ENCODE data around the gene NDFIP2.
A peak's percentile ranks its signal among the peaks of the same experiment; 100 is the strongest.

The NDFIP2 gene

GRCh38 chr13:79468402-79468801 is 12.6 kb upstream of the NDFIP2 start:
- TF ChIP-seq CTCF (IDR thresholded peaks at IDR 0.05; ENCODE audit: insufficient read depth, low read depth, low read length, missing control alignments) = no peak
- no peak for DNase-seq (ENCODE audit: low read depth)
- H3K4me3 ChIP-seq (ENCODE audit: low read length) = no peak overlapping the region

GRCh38 chr13:79468819-79469218 is 12.1 kb upstream of the NDFIP2 start:
- no peak overlapping the region for H3K4me3 ChIP-seq (ENCODE audit: low read length)
- DNase-seq (ENCODE audit: low read depth) = no peak
- TF ChIP-seq CTCF (IDR thresholded peaks at IDR 0.05; ENCODE audit: insufficient read depth, low read depth, low read length, missing control alignments) = no peak

GRCh38 chr13:79469608-79470007 is 11.3 kb upstream of the NDFIP2 start:
- H3K4me3 ChIP-seq (ENCODE audit: low read length) = no peak overlapping the region
- TF ChIP-seq CTCF (IDR thresholded peaks at IDR 0.05; ENCODE audit: insufficient read depth, low read depth, low read length, missing control alignments) = no peak
- DNase-seq (ENCODE audit: low read depth) = no peak

GRCh38 chr13:79470666-79471065 is 10.3 kb upstream of the NDFIP2 start:
- no peak overlapping the region for H3K4me3 ChIP-seq (ENCODE audit: low read length)
- no peak for DNase-seq (ENCODE audit: low read depth)
- TF ChIP-seq CTCF (IDR thresholded peaks at IDR 0.05; ENCODE audit: insufficient read depth, low read depth, low read length, missing control alignments) = no peak

GRCh38 chr13:79475569-79475968 is 5.4 kb upstream of the NDFIP2 start:
- TF ChIP-seq CTCF (IDR thresholded peaks at IDR 0.05; ENCODE audit: insufficient read depth, low read depth, low read length, missing control alignments) = no peak
- no peak overlapping the region for H3K4me3 ChIP-seq (ENCODE audit: low read length)

GRCh38 chr13:79477968-79478367 is 3.0 kb upstream of the NDFIP2 start:
- no peak for DNase-seq (ENCODE audit: low read depth)
- no peak overlapping the region for H3K4me3 ChIP-seq (ENCODE audit: low read length)
- TF ChIP-seq CTCF (IDR thresholded peaks at IDR 0.05; ENCODE audit: insufficient read depth, low read depth, low read length, missing control alignments) = peak; percentile 31

More at GRCh38 chr13:79475569-79475968, 5.4 kb upstream of the NDFIP2 start:
- DNase-seq (ENCODE audit: low read depth) = no peak

GRCh38 chr13:79479882-79480281 is 1.1 kb upstream of the NDFIP2 start:
- DNase-seq (ENCODE audit: low read depth) = no peak
- no peak overlapping the region for H3K4me3 ChIP-seq (ENCODE audit: low read length)
- no peak for TF ChIP-seq CTCF (IDR thresholded peaks at IDR 0.05; ENCODE audit: insufficient read depth, low read depth, low read length, missing control alignments)

Measured in epithelial cell of esophagus (primary cell).